Gastroesophageal sphincter (tissue), 4 donors: ENCODE results near the gene CNIH1. TPM values are rescaled to one million over a fixed set of nuclear protein-coding genes. Genes with fewer than 3 reads are reported as not detected.

Source experiments
- ATAC-seq: fragments of 150-250 bp; one replicate; pipeline ENCODE4 v1.9.1; 2016; ENCODE audit warnings: mild to moderate bottlenecking, moderate library complexity
- H3K27ac ChIP-seq, 4 donors: fragments of 200-600 bp; sonication (generic) in 3 of 4; 1 replicate in 3 of 4; 2 replicates in 1 of 4; pipeline ENCODE4 v1.5.1; 2016 to 2019
- H3K27me3 ChIP-seq: fragments of 200-600 bp; sonication (generic); one replicate; pipeline ENCODE4 v1.5.1; 2019
- H3K36me3 ChIP-seq, 2 donors: fragments of 200-600 bp; sonication (generic); one replicate each; pipeline ENCODE4 v1.5.1; 2019; ENCODE audit warnings: control low read depth in 1 of 2
- H3K4me1 ChIP-seq, 3 donors: fragments of 200-600 bp; sonication (generic); 1 replicate in 2 of 3; 2 replicates in 1 of 3; pipeline ENCODE4 v1.5.1; 2016 to 2019; ENCODE audit warnings: control low read depth in 2 of 3
- H3K4me3 ChIP-seq, 2 donors: fragments of 200-600 bp; sonication (generic); one replicate each; pipeline ENCODE4 v1.5.1; 2019; ENCODE audit warnings: mild to moderate bottlenecking in 1 of 2, moderate library complexity in 1 of 2
- H3K9me3 ChIP-seq, 3 donors: fragments of 200-600 bp; sonication (generic); one replicate each; pipeline ENCODE4 v1.5.1; 2017 to 2019; ENCODE audit warnings: control low read depth in 2 of 3
- CTCF ChIP-seq, 4 experiments: fragments of 200-600 bp in 2 of 4; fragments of 450-650 bp in 2 of 4; sonication (generic) in 1 of 4; IDR thresholded peaks; one replicate each; pipeline ENCODE4 v1.5.1; 2017 to 2019; ENCODE audit warnings: antibody characterized with exemption in 4 of 4, mild to moderate bottlenecking in 2 of 4, moderate library complexity in 2 of 4
- EP300 ChIP-seq: sonication (generic); formaldehyde crosslinking; IDR thresholded peaks from one replicate; pipeline ENCODE4 v1.6.1; 2017; ENCODE audit warnings: antibody characterized with exemption, mild to moderate bottlenecking
- POLR2A ChIP-seq, 2 donors: fragments of 450-650 bp; IDR thresholded peaks; one replicate each; pipeline ENCODE4 v1.6.1; 2017; ENCODE audit warnings: antibody characterized with exemption in 2 of 2, mild to moderate bottlenecking in 2 of 2, moderate library complexity in 1 of 2
- POLR2AphosphoS5 ChIP-seq: sonication (generic); formaldehyde crosslinking; IDR thresholded peaks from one replicate; pipeline ENCODE4 v1.6.1; 2017; ENCODE audit warnings: antibody characterized with exemption
- WGBS, 2 donors: methylation state at CpG; one replicate each; pipeline ENCODE4 v1.1.5; 2018; ENCODE audit warnings: low coverage in 1 of 2; 5-methylcytosine and 5-hydroxymethylcytosine counted together
- total RNA-seq, 4 donors: library from RNA; depleted of rRNA; stranded (reverse); fragments of >200 nt; gene quantifications; one replicate each; pipeline ENCODE4 v1.1.0, GENCODE V29; 2016

CNIH1 gene
- total RNA-seq, 4 donors from 2014 or later = 96.8 to 179 (median 127) TPM

- H3K36me3 ChIP-seq = peaks cover 5 to 75% of the 10 kb centered on the region in 2 donors
- 56 to 80% methylated on average over 2 to 3 of the region's 3 CpGs for WGBS, 2 donors
- H3K4me3 ChIP-seq = no peak overlapping the region
- TF ChIP-seq POLR2AphosphoS5 (no peak), CTCF (IDR thresholded peaks at IDR 0.05) (no peak), POLR2A (IDR thresholded peaks at IDR 0.05) (no peak), EP300 (no peak)
- no peak overlapping the region for H3K27ac ChIP-seq
- peaks cover 0 to 4% (median 0%) of the 10 kb centered on the region in 3 donors for H3K4me1 ChIP-seq
- no peak for ATAC-seq
- H3K9me3 ChIP-seq = no peaks in the 10 kb centered on the region
- H3K27me3 ChIP-seq = no peaks in the 10 kb centered on the region
Measured at GRCh38 chr14:54427871-54428270, 13.3 kb downstream of the CNIH1 start.

GRCh38 chr14:54425537-54426274 is 15.5 kb downstream of the CNIH1 start:
- ATAC-seq = no peak
- TF ChIP-seq POLR2AphosphoS5 (no peak), EP300 (no peak), POLR2A (IDR thresholded peaks at IDR 0.05) (no peak), CTCF (IDR thresholded peaks at IDR 0.05) (no peak)
- H3K4me1 ChIP-seq = no peaks in the 10 kb centered on the region
- H3K4me3 ChIP-seq = no peak overlapping the region
- H3K27me3 ChIP-seq = no peaks in the 10 kb centered on the region
- 68 to 73% methylated on average over 3 of the region's 3 CpGs for WGBS, 2 donors
- H3K9me3 ChIP-seq = no peaks in the 10 kb centered on the region
- H3K27ac ChIP-seq = no peak overlapping the region
- peaks cover 5 to 64% of the 10 kb centered on the region in 2 donors for H3K36me3 ChIP-seq

GRCh38 chr14:54425068-54425467 is 16.1 kb downstream of the CNIH1 start:
- Histone ChIP-seq H3K4me1 (no peaks in the 10 kb centered on the region), H3K4me3 (no peak overlapping the region), H3K36me3 (peaks cover 2 to 58% of the 10 kb centered on the region in 2 donors), H3K9me3 (no peaks in the 10 kb centered on the region), H3K27ac (no peak overlapping the region), H3K27me3 (no peaks in the 10 kb centered on the region)
- TF ChIP-seq POLR2AphosphoS5 = no peak
- no peak for TF ChIP-seq EP300
- no peak for TF ChIP-seq POLR2A (IDR thresholded peaks at IDR 0.05)
- TF ChIP-seq CTCF (IDR thresholded peaks at IDR 0.05) = no peak
- WGBS, 2 donors = 64 to 88% methylated on average over 2 of the region's 2 CpGs
- no peak for ATAC-seq

- TF ChIP-seq POLR2A (IDR thresholded peaks at IDR 0.05) = no peak
- TF ChIP-seq CTCF (IDR thresholded peaks at IDR 0.05) = no peak
- TF ChIP-seq POLR2AphosphoS5 = no peak
- TF ChIP-seq EP300 = no peak
- peaks cover 0 to 52% of the 10 kb centered on the region in 2 donors for H3K36me3 ChIP-seq
Measured at GRCh38 chr14:54424479-54424901, 16.7 kb downstream of the CNIH1 start.

GRCh38 chr14:54423991-54424390 is 17.2 kb downstream of the CNIH1 start:
- Histone ChIP-seq H3K9me3 (no peaks in the 10 kb centered on the region), H3K4me1 (no peaks in the 10 kb centered on the region), H3K36me3 (peaks cover 0 to 47% of the 10 kb centered on the region in 2 donors), H3K27me3 (no peaks in the 10 kb centered on the region), H3K27ac (no peak overlapping the region), H3K4me3 (no peak overlapping the region)
- ATAC-seq = no peak
- TF ChIP-seq POLR2AphosphoS5 (no peak), POLR2A (IDR thresholded peaks at IDR 0.05) (no peak)

More at GRCh38 chr14:54424479-54424901, 16.7 kb downstream of the CNIH1 start:
- no peak for ATAC-seq
- Histone ChIP-seq H3K4me1 (no peaks in the 10 kb centered on the region), H3K4me3 (no peak overlapping the region), H3K9me3 (no peaks in the 10 kb centered on the region), H3K27me3 (no peaks in the 10 kb centered on the region), H3K27ac (no peak overlapping the region)
- 77 to 87% methylated on average over 4 of the region's 4 CpGs for WGBS, 2 donors
